Measurements from ENCODE around the gene SYT12.

The SYT12 gene

GRCh38 chr11:67058506-67058905 lies 35.6 kb downstream of the SYT12 start:
- no peak for DNase-seq

GRCh38 chr11:67059671-67060070 lies 36.7 kb downstream of the SYT12 start:
- no peak for DNase-seq

GRCh38 chr11:67060111-67060522 lies 37.2 kb downstream of the SYT12 start:
- no peak for DNase-seq

DNA sequence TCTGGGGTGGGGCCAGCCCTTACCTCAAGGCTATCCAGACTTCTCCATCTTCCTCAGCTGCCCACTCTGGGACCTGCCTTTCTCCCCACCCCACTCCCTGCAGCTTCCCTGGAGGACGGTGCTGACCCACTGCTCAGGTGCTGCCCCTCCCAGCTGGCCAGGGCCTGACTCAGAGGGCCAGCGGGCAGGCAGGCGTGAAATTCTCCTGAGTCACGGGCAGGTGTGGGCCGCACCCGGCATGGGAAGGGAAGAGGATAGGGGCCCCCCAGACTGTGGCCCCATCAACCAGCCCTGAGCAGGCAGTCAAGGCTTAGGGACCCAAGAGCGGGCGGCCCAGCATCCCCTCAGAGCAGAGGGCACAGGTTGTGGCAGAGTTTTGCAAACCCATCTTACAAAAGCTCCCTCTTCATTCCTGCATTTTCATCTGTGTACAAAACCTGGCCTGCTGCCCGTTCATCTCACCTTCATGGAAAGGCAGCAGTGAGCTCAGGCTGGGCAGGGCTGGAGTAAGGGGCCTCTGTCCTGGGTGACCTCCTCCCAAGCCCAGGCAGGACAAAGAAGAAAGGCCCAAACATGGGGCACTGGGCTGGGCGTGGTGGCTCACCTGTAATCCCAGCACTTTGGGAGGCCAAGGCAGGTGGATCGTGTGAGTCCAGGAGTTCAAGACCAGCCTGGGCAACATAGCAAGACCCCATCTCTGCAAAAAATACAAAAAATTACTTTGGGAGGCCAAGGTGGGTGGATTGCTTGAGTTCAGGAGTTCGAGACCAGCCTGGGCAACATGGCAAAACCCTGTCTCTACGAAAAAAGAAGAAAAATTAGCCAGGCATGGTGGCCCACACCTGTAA lies 39.8 kb downstream of the SYT12 start:
- no peak for DNase-seq

DNA sequence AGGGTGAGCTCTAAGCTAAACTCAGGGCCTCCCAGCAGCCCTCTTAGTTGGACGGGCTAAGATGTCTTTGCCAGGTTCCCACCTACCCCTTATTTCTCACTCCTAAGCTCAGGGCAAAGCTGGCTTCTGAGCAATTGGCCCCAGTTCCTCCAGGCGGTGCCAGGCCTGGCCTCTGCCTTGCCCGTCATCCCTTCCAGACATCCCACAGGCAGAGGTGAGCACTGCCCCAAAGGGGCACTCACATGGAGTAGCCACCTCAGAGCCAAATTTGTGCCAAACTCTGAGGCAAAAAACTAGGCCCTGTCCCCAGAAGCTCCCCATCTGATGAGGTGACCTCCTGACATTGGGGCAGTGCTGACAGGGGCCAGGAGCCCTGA lies 43.4 kb downstream of the SYT12 start:
- DNase-seq = no peak

- DNase-seq = no peak
These were observed 48.7 kb downstream of the SYT12 start for GRCh38 chr11:67071420-67072284.

DNA sequence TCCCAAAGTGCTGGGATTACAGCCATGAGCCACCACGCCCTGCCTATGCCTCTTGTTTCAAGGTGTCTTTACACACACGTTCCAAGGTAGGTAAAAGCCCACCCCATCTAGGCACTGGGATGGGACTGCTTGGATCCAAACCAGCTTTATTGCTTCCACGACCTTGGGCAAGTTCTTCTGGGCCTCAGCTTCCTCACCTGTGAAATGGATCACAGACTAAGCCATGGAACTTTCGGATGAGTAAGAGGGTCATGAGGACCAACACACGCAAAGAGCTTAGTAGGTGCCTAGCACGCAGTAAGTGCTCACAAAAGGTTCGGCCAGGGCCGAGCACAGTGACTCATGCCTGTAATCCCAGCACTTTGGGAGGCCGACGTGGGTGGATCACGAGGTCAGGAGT lies 49.4 kb downstream of the SYT12 start:
- no peak for DNase-seq

GRCh38 chr11:67073908-67074307 lies 51.0 kb downstream of the SYT12 start:
- no peak for DNase-seq

- DNase-seq = no peak
These were observed 53.3 kb downstream of the SYT12 start for GRCh38 chr11:67076202-67076601.

- DNase-seq = no peak
These were observed 56.3 kb downstream of the SYT12 start for GRCh38 chr11:67079065-67079705.

GRCh38 chr11:67082071-67082791 lies 59.3 kb downstream of the SYT12 start:
- DNase-seq = no peak

DNA sequence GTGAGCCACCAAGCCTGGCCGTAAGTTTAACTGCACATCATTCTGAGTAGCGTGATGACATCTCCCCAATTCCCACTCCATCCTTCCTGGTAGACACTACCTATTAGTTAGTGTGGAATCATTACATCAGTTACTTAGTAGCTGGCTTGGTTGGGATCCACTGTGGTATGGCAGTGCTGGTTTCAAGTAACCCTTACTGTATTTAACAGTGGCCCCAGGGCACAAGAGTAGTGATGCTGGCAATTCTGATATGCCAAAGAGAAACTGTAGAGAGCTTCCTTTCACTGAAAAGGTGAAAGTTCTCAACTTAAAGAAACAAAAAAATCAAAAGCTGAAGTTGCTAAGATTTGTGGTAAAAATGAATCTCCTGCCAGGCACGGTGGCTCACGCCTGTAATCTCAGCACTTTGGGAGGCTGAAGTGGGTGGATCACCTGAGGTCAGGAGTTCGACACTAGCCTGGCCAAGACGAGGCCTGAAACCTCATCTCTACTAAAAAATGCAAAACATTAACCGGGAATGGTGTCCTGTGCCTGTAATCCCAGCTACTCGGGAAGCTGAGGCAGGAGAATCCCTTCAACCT lies 60.9 kb downstream of the SYT12 start:
- DNase-seq = no peak

- no peak for DNase-seq
These were observed 62.7 kb downstream of the SYT12 start for GRCh38 chr11:67085617-67086016.

DNA sequence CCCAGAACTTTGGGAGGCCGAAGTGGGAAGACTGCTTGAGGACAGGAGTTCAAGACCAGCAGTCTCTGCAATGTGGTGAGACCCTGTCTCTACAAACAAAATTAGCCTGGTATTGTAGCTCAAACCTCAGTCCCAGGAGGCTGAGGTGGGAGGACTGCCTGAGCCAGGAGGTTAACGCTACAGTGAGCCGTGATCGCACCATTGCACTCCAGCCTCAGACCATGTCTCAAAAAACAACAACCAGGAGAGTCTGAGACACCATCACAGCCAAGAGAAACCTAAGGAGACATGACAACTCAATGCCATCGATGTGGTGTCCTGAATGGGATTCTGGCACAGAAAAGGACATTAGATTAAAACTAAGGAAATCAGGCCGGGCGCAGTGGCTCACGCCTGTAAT lies 67.8 kb downstream of the SYT12 start:
- DNase-seq = no peak

- DNase-seq = no peak
These were observed 72.2 kb downstream of the SYT12 start for GRCh38 chr11:67095214-67095507.

- DNase-seq = no peak
These were observed 76.0 kb downstream of the SYT12 start for GRCh38 chr11:67098799-67099429.

GRCh38 chr11:67099831-67100324 lies 76.9 kb downstream of the SYT12 start:
- no peak for DNase-seq
